Endothelial cell of umbilical vein (primary cell): Measurements from ENCODE around the gene SLC35F5. TPM values are rescaled to one million over a fixed set of nuclear protein-coding genes. Genes with fewer than 3 reads are reported as not detected.

Experiments
- BruUV-seq: library from RNA; stranded (reverse); fragments of 400-500 nt; replicated peaks from 2 replicates; lab custom pipeline; 2021; lab: Mats Ljungman, UMichigan
- CTCF ChIA-PET: fragments of 300-600, 350-600 bp; sonication (Branson Sonifier 250); formaldehyde crosslinking; loops from one replicate; lab custom pipeline; 2021; ENCODE audit warnings: antibody characterized with exemption, inconsistent platforms; lab: Charles Lee
- POLR2A ChIA-PET: fragments of 300-600, 350-600 bp; sonication (Branson Sonifier 250); formaldehyde crosslinking; loops from one replicate; lab custom pipeline; 2021; ENCODE audit warnings: antibody characterized with exemption, inconsistent platforms; lab: Charles Lee
- DNase-seq: peaks from one replicate; pipeline ENCODE4 v3.0.0-alpha.2; 2011; ENCODE audit warnings: low read depth, low spot score
- FAIRE-seq: peaks from 2 replicates; lab custom pipeline; 2011; peaks lifted over from hg19 to GRCh38; lab: Jason Lieb, UNC
- H2AFZ ChIP-seq: 2 replicates; pipeline ENCODE4 v1.6.0; 2012; ENCODE audit warnings: low read depth, low read length, control low read depth, inconsistent platforms
- H3K27ac ChIP-seq: 2 replicates; pipeline ENCODE4 v1.5.1; 2011; ENCODE audit warnings: low read depth, mild to moderate bottlenecking, control low read depth, low read length, moderate library complexity; ENCODE audit not compliant: insufficient read depth
- H3K27me3 ChIP-seq, 2 experiments: 2 replicates each; pipeline versions ENCODE4 v1.6.0 to v1.6.1; 2011; ENCODE audit warnings: low read length in 2 of 2, mixed read lengths in 1 of 2; ENCODE audit not compliant: control insufficient read depth in 2 of 2, insufficient read depth in 2 of 2
- H3K36me3 ChIP-seq, 2 experiments: 2 replicates in 1 of 2; 3 replicates in 1 of 2; pipeline ENCODE4 v1.5.1; 2011; ENCODE audit warnings: low read length in 2 of 2, mild to moderate bottlenecking in 1 of 2, moderate library complexity in 1 of 2; ENCODE audit not compliant: control insufficient read depth in 2 of 2, insufficient read depth in 2 of 2; ENCODE audit errors: extremely low read depth in 1 of 2
- H3K4me1 ChIP-seq: 3 replicates; pipeline ENCODE4 v1.5.1; 2011; ENCODE audit warnings: mild to moderate bottlenecking, low read length; ENCODE audit not compliant: control insufficient read depth, insufficient read depth; ENCODE audit errors: extremely low read depth
- H3K4me2 ChIP-seq: 2 replicates; pipeline ENCODE4 v1.6.1; 2011; ENCODE audit warnings: low read length, control low read depth, mixed read lengths; ENCODE audit not compliant: insufficient read depth
- H3K4me3 ChIP-seq, 3 experiments: fragments of 200-600 bp in 1 of 3; sonication (generic), shearing (Covaris generic) in 1 of 3; replicated peaks in 1 of 3; 2 replicates each; pipeline ENCODE4 v1.5.1; 2011 to 2016; ENCODE audit warnings: control low read depth in 3 of 3, low read length in 3 of 3, mild to moderate bottlenecking in 2 of 3, inconsistent platforms in 1 of 3, low read depth in 1 of 3, moderate library complexity in 1 of 3; ENCODE audit not compliant: insufficient read depth in 1 of 3
- H3K79me2 ChIP-seq: 2 replicates; pipeline ENCODE4 v1.6.0; 2012; ENCODE audit warnings: low read length, inconsistent platforms; ENCODE audit not compliant: control insufficient read depth, insufficient read depth
- H3K9ac ChIP-seq: replicated peaks from 2 replicates; pipeline ENCODE3; 2011; ENCODE audit warnings: low read length, control low read depth; ENCODE audit not compliant: insufficient read depth; ENCODE audit errors: extremely low read depth
- H3K9me1 ChIP-seq: replicated peaks from 3 replicates; pipeline ENCODE4 v1.6.0; 2011; ENCODE audit warnings: mild to moderate bottlenecking, low read length; ENCODE audit not compliant: control insufficient read depth, insufficient read depth; ENCODE audit errors: extremely low read depth
- H3K9me3 ChIP-seq: replicated peaks from 2 replicates; pipeline ENCODE4 v1.5.1; 2012; ENCODE audit warnings: low read length, inconsistent platforms; ENCODE audit not compliant: control insufficient read depth, insufficient read depth
- H4K20me1 ChIP-seq: replicated peaks from 2 replicates; pipeline ENCODE3; 2011; ENCODE audit warnings: mild to moderate bottlenecking, low read length; ENCODE audit not compliant: control insufficient read depth, insufficient read depth; ENCODE audit errors: extremely low read depth
- CTCF ChIP-seq, 2 donors: IDR thresholded peaks; 1 replicate in 1 of 2; 2 replicates in 1 of 2; pipeline ENCODE4 v1.5.1; 2011; ENCODE audit warnings: low read length in 2 of 2, mild to moderate bottlenecking in 2 of 2, moderate library complexity in 2 of 2, control low read depth in 1 of 2, inconsistent platforms in 1 of 2, low read depth in 1 of 2; ENCODE audit not compliant: insufficient read depth in 1 of 2; ENCODE audit errors: extremely low read depth in 1 of 2
- EZH2 ChIP-seq: IDR thresholded peaks from 2 replicates; pipeline ENCODE4 v1.6.1; 2012; ENCODE audit warnings: borderline replicate concordance, low read depth, mild to moderate bottlenecking, moderate library complexity, low read length, inconsistent platforms; ENCODE audit not compliant: severe bottlenecking
- FOS ChIP-seq: IDR thresholded peaks from 2 replicates; pipeline ENCODE4 v1.6.1; 2011; ENCODE audit warnings: mild to moderate bottlenecking, low read length, moderate library complexity, borderline replicate concordance; ENCODE audit not compliant: insufficient read depth
- GATA2 ChIP-seq: IDR thresholded peaks from 2 replicates; pipeline ENCODE4 v1.7.0; 2011; ENCODE audit warnings: low read depth, mild to moderate bottlenecking, moderate library complexity, mixed read lengths, low read length; ENCODE audit not compliant: insufficient read length, insufficient read depth
- JUN ChIP-seq: IDR thresholded peaks from 2 replicates; pipeline ENCODE4 v1.6.1; 2011; ENCODE audit warnings: borderline replicate concordance, low read depth; ENCODE audit not compliant: insufficient read length, insufficient read depth
- MYC ChIP-seq: IDR thresholded peaks from one replicate; pipeline ENCODE4 v1.6.1; 2011; ENCODE audit warnings: mild to moderate bottlenecking, low read depth, low read length
- POLR2A ChIP-seq: IDR thresholded peaks from 2 replicates; pipeline ENCODE4 v1.6.1; 2012; ENCODE audit warnings: low read depth, mild to moderate bottlenecking, control low read depth, low read length
- POLR2AphosphoS5 ChIP-seq: IDR thresholded peaks from 2 replicates; pipeline ENCODE4 v1.6.1; 2012; ENCODE audit warnings: low read depth, mild to moderate bottlenecking, control low read depth, low read length, moderate library complexity; ENCODE audit not compliant: insufficient read depth
- dilution Hi-C: fragments of 300-500 bp; cut with MboI; formaldehyde crosslinking; loops from one replicate; pipeline ENCODE4 v1.15.0; 2019; ENCODE audit warnings: low sequenced_read_pairs; ENCODE audit not compliant: extremely low pct_ligation_motif_present
- intact Hi-C: fragments of 100-400 bp; cut with micrococcal nuclease; formaldehyde crosslinking; loops from one replicate; pipeline ENCODE4 v1.10.0; 2022
- polyA plus RNA-seq, 4 experiments: library from polyadenylated mRNA; depleted of rRNA in 3 of 4; stranded (reverse) in 3 of 4; unstranded in 1 of 4; fragments of >200 nt; gene quantifications; 2 replicates each; pipeline versions ENCODE4 v1.2.1 to v1.2.3, GENCODE V29; 2011 to 2012; ENCODE audit warnings: missing spikeins in 1 of 4
- total RNA-seq: library from RNA; stranded (reverse); gene quantifications from 2 replicates; pipeline ENCODE4 v1.2.3, GENCODE V29; 2021
- TF ChIP-seq, protein P1 (sequence below): IDR thresholded peaks from 2 replicates; pipeline ENCODE4 v1.6.1; 2011; ENCODE audit not compliant: insufficient read depth, insufficient read length

The SLC35F5 gene
- total and polyA plus RNA-seq, 2 donors (not counting 3 experiments of a cell fraction or from before 2014, with no cell fraction given), result 22.4 to 51.1 TPM

DNA sequence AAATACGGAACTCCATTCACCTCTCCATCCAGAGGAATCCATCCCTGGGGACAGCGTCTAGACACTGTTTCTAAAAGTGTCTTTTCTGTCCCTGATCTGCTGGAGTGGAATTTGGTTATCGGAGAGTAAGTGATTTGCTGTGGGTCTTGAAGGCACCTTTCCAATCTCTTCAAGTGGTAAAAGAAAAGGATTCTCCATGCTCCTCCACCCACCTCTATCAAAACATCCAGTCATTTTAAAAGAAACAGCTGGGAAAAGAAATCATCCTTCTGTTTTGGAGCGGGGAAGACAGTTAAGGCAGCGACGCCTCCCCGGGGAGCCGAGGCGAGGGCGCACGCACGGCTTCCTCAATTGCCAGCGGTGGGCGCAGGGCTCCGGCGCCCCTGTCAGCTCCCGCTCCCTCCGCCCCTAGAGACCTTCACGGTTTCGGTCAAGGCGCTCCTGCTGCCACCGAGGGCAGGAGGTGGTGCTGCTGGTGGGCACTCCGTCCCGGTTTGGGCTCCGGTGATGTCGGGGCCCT, 547 bp downstream of the SLC35F5 start:
- DNase-seq (peak; percentile 73), FAIRE-seq (no peak)
- TF ChIP-seq MYC (no peak), POLR2AphosphoS5 (no peak)
- Histone ChIP-seq H3K27ac (peak overlapping the region; percentile 66), H2AFZ (peak overlapping the region; percentile 86), H3K9me3 (no peaks in the 10 kb centered on the region), H4K20me1 (no peaks in the 10 kb centered on the region), H3K79me2 (peaks cover 27% of the 10 kb centered on the region), H3K9ac (peak overlapping the region; percentile 85), H3K9me1 (no peaks in the 10 kb centered on the region), H3K27me3 (no peaks in the 10 kb centered on the region), H3K4me2 (peak overlapping the region; percentile 91), H3K36me3 (peaks cover 0 to 4% of the 10 kb centered on the region in 2 experiments), H3K4me3 (peak overlapping the region; percentile 91 to 97 (median 96)), H3K4me1 (peaks cover 26% of the 10 kb centered on the region)
- CTCF ChIA-PET, result interaction anchor here (0.9 to 1.8 kb wide), 12 partner anchors 14 to 203 kb away, joined by 3 to 10 read pairs (median 3); partner anchors contain the start of gene ACTR3
- POLR2A ChIA-PET, result interaction anchor here (1.2 to 1.4 kb wide), 2 partner anchors 134 to 138 kb away, joined by 4 to 9 read pairs; partner anchors contain the start of gene ACTR3
- dilution Hi-C loops (no loop called here), intact Hi-C loops (loop anchor here (1.0 to 5.0 kb wide), 5 partner anchors 62 to 211 kb away; no protein-coding TSS in a partner anchor)
- BruUV-seq, result no TSS peak

DNA sequence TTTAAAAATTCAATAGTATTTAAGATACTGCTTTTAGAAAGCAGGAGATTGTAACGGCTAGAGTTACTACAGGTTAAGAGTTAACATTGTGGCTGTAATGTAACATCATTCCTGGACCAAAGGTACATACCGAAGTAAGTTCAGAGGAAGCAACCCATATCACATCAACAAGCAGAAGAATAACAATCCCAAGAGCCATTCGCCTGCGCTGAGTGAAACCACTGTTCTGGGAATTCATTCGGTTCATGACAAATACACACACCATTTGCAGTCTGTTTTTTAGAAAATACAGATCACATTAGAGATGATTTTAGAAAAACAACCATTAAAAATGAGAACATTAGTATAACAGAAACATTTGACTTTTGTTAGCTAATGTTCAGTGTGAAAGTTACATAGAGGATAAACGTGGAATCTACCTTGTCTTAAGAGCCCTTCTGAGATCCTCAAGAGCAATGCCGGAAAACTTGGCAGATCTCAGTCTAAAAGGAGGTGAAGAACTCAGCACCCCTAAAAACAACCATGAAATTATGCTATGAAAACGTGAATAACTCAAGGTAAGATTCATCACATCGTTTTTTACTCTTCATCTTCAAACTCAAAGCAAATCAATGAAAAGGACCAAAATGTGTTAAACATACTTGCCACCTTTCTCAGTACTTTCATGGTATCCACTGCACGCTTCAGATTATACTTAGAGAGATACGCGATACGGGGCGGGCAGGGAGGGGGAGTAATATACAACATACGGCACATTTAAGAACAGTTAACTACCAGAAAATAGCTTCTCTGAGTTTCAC, 1.2 kb downstream of the SLC35F5 start:
- TF ChIP-seq POLR2A, result no peak
- TF ChIP-seq JUN, result no peak
- no peak for TF ChIP-seq EZH2
- TF ChIP-seq, protein P1, sequence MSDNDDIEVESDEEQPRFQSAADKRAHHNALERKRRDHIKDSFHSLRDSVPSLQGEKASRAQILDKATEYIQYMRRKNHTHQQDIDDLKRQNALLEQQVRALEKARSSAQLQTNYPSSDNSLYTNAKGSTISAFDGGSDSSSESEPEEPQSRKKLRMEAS, result no peak
- no peak for TF ChIP-seq POLR2AphosphoS5
- TF ChIP-seq FOS, result no peak
- TF ChIP-seq GATA2, result no peak
- no peak for TF ChIP-seq MYC
- TF ChIP-seq CTCF (IDR thresholded peaks at IDR 0.05; ENCODE audit: extremely low read depth in 1 of 2, insufficient read depth in 1 of 2, low read depth in 1 of 2, low read length in 2 of 2), result no peak
- Histone ChIP-seq H3K9ac (peak overlapping the region; percentile 85), H4K20me1 (no peaks in the 10 kb centered on the region), H3K36me3 (peaks cover 0 to 4% of the 10 kb centered on the region in 2 experiments), H3K9me3 (no peaks in the 10 kb centered on the region), H3K4me1 (peaks cover 20% of the 10 kb centered on the region), H3K4me2 (peak overlapping the region; percentile 91), H3K9me1 (no peaks in the 10 kb centered on the region), H3K27me3 (no peaks in the 10 kb centered on the region), H3K79me2 (peaks cover 29% of the 10 kb centered on the region), H3K4me3 (peak overlapping the region; percentile 91 to 97 (median 96)), H3K27ac (peak overlapping the region; percentile 66), H2AFZ (peak overlapping the region; percentile 86)
- FAIRE-seq (no peak), DNase-seq (peak; percentile 34)
- intact Hi-C loops, result loop anchor here (5.0 kb wide), 2 partner anchors 153 to 212 kb away; no protein-coding TSS in a partner anchor
- dilution Hi-C loops, result no loop called here
- CTCF ChIA-PET, result interaction anchor here (1.0 to 1.8 kb wide), 5 partner anchors 64 to 204 kb away, joined by 3 to 10 read pairs (median 3); partner anchors contain the start of gene ACTR3
- POLR2A ChIA-PET, result interaction anchor here (1.2 kb wide), 1 partner anchor 135 kb away, joined by 3 read pairs; the partner anchor contains the start of gene ACTR3
- BruUV-seq, result TSS peak; percentile 33
